Activated CD4-positive, alpha-beta T cell treated with anti-CD3 and anti-CD28 coated beads, Interleukin-2, amount 50 U/mL, for 16 hours (primary cell): ENCODE measurements around the gene ADAT2.

Experiments used
- DNase-seq: peaks from one replicate; pipeline ENCODE4 v3.0.0-alpha.2; 2020

The ADAT2 gene

DNA sequence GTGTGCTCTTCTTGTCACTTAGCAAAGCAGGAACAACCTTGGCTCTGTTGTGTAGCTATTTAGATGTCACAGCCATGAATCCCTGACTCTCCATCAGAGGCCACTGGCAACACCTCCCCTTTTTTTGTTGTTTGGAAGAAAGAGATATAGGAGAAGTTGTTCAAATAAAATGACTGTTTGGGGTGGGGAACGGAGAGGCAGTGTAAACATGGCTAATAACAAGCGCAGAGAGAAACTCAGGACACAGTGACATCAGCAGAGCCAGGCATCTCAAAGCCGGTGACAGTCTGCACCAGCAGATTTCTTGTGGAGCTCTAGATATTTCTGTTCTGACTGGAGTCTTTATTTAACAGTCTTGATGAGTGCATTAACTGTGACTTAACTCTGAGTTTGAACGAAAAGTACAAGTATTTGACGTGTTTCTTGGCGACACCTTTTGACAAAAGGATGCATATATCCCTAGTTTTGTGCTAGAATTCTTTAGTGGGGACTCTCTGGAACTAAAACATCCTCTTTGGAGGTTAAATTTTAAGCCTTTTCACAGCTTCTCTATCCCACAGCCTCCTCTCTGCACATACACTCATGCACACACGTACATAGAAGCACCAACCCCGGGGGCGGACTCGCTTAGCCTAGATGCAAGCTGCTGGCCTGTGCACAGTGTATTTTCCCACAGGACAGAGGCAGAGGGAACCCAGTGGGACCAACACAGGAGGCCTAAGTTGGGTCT lies 53.8 kb downstream of the ADAT2 start:
- DNase-seq = no peak

DNA sequence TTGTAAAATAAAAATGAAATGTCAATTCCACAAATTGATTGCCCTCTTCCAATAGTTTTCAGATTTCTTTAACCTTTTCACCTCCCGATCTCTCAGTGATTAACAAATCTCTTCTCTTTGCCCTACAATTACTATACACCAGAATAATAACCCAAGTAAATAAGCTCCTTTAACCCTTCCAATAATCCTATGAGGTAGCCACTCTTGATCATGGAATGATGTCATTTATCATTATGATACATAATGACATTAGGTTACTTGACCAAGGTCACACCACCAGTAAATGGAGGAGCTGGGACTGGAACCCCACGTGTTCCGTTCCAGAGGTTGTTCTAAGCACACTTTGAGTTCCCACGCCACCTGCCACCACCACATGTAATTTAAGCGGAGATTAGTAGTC lies 54.8 kb downstream of the ADAT2 start:
- DNase-seq = no peak

DNA sequence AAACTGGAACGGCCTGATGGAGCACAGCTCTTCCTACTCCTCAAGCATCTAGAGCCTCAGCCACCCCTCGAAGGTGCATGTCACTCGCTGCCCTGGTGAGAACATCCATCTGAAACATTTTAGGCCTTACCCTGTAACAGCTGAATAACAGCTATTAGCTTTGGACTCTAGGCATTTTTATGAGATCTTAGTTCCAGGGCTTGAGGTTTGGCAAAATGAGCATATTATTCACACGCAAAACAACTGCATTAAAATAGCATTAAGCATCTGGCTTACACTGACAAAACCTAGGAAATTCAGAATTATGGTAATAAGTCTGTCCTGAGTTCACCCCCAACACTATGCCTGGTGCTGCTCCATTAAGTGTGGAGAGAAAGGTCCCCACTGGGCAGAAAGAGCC lies 56.1 kb downstream of the ADAT2 start:
- no peak for DNase-seq

DNA sequence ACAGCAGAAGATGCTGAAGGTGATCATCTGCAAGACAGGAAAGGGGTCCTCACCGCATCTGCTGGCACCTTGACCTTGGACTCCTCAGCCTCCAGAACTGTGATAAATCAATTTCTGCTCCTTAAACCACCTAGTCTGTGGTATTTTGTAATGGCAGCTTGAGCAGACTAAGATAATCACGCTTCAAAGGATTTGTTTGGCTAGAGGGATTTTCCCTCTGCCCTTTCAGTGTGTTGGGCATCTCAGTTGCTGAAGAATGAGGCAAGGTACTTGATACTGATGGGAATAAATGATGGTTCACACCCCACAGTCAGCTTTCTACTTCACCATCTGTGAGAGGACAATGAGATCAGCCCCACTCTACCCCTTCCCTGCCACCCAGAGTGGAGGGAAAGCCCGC lies 60.2 kb downstream of the ADAT2 start:
- no peak for DNase-seq

DNA sequence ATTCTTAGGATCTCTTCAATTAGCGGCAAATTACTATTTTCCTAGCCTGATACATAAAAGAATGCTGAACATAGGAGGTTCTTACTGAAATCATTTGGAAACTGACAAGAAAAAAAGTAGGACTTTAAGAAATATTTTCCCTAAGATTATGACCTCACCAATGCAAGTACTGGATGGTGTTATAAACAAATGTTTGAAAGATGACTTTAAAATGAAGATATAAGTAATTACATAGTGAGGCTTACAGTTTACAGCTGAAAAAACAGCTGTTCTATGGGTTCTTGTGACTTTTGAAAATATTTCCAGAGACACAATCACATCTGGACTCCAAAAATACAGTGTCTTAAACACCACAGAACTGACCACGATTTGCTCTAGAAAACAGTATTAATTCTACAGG lies 64.9 kb downstream of the ADAT2 start:
- no peak for DNase-seq

DNA sequence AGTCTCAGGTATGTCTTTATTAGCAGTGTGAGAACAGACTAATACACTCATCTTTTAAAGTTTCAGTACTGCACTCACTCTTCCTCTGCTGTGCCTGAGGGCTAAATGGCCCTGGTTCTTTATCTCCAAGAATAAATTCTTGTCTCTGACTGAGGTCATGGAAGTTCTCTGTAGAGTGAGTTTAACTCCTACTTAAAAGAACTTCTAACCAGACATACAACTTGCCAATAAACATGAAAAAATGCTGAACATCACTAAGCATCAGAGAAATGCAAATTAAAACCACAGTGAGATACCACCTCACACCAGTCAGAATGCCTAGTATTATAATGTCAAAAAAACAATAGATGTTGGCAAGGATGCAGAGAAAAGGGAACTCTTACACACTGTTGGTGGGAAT lies 73.6 kb downstream of the ADAT2 start:
- no peak for DNase-seq

DNA sequence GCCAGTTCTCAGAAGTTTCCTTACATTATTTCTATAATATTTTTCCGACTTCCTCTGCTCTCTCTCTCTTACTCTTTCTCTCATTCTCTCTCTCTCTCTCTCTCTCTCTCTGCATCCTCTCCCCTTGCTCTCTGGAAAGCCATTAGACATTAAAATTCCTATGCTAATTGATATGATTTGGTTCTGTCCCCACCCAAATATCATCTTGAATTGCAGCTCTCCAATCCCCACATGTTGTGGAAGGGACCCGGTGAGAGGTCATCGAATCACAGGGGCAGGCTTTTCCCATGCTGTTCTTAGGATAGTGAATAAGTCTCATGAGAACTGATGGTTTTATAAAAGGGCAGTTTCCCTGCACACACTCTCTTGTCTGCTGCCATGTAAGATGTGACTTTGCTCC lies 74.1 kb downstream of the ADAT2 start:
- no peak for DNase-seq

DNA sequence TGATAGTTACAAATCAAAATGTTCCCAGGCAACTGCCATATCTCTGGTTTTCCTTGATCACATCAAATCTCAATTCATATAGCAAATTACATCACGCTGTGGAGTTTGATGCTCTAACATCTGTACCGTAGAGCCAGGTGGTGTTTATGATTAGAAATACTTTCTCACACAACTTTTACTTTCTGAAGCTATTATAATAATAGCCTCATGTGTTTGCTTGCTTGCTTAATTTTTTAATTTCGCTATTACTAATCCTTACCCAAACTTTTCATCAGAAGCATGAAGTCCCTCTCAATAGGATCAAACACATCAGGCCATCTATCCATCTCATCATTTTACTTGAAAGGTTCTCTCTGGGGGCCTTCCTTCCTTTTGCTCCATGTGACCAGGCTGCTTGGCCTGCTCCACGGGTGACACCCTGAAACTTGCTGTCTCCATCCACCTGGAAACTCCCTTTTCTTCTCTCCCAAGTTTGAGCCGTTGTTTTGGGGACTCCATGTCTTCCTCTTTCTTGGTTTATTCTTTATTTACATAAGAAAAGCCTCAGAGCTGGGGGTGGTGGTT lies 75.4 kb downstream of the ADAT2 start:
- DNase-seq = no peak

DNA sequence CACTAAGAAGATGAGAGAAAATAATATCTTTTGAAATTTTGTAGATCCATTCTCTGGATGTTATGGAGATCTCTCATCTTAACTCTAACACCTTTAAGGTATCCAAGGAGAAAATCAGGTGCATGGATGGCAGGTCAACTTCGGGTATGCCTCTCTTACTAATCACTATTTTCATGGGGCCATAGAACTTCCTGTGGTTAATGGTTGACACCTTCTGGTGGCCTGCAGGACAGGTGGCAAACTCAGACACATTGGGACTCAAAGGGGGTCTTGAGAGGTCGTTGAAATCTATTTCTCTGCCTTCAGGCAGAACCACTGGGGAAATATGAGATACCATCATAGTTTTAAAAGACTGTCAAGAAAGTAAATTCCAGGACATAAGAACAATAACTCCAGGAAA lies 76.5 kb downstream of the ADAT2 start:
- no peak for DNase-seq
